GM10266 (cell line): ENCODE results near the gene SLC47A2.

Experiments
- DNase-seq: peaks from one replicate; pipeline ENCODE4 v3.0.0; 2012; ENCODE audit errors: extremely low spot score
- CTCF ChIP-seq: IDR thresholded peaks from 2 replicates; pipeline ENCODE4 v1.5.1; 2012; ENCODE audit warnings: mild to moderate bottlenecking, low read depth; ENCODE audit not compliant: control insufficient read depth, insufficient read depth; ENCODE audit errors: missing control alignments

Gene SLC47A2

GRCh38 chr17:19740933-19741332, 24.5 kb upstream of the SLC47A2 start:
- TF ChIP-seq CTCF = no peak
- no peak for DNase-seq

GRCh38 chr17:19739241-19740201, 23.1 kb upstream of the SLC47A2 start:
- DNase-seq = no peak
- TF ChIP-seq CTCF = no peak

- DNase-seq = no peak
- no peak for TF ChIP-seq CTCF
Measured at GRCh38 chr17:19738757-19739156, 22.4 kb upstream of the SLC47A2 start.

GRCh38 chr17:19738073-19738449, 21.7 kb upstream of the SLC47A2 start:
- no peak for TF ChIP-seq CTCF
- no peak for DNase-seq

- TF ChIP-seq CTCF = no peak
- DNase-seq = no peak
Measured at GRCh38 chr17:19737305-19738072, 21.1 kb upstream of the SLC47A2 start.

- TF ChIP-seq CTCF = no peak
- no peak for DNase-seq
Measured at GRCh38 chr17:19736071-19736470, 19.7 kb upstream of the SLC47A2 start.

- no peak for DNase-seq
- no peak for TF ChIP-seq CTCF
Measured at GRCh38 chr17:19733953-19734526, 17.7 kb upstream of the SLC47A2 start.
